ENCODE data around the gene ADAMTS8. TPM values are rescaled to one million over a fixed set of nuclear protein-coding genes. Genes with fewer than 3 reads are reported as not detected.

ADAMTS8 gene
- total RNA-seq, 2 donors from 2014 or later = 0.42 to 12.2 TPM

GRCh38 chr11:130409594-130410388 lies 18.6 kb downstream of the ADAMTS8 start:
- no peak overlapping the region for H3K27ac ChIP-seq
- intact Hi-C loops (cut with DNase I) = no loop called here

GRCh38 chr11:130408901-130409300 lies 19.5 kb downstream of the ADAMTS8 start:
- Histone ChIP-seq H3K4me1 (no peaks in the 10 kb centered on the region), H3K36me3 (no peaks in the 10 kb centered on the region), H3K27me3 (no peaks in the 10 kb centered on the region), H3K4me3 (no peak overlapping the region), H3K9ac (ENCODE audit: low read depth in 2 of 2, low read length in 2 of 2) (no peak overlapping the region), H3K27ac (no peak overlapping the region), H3K9me3 (no peaks in the 10 kb centered on the region)
- no peak for TF ChIP-seq CTCF (IDR thresholded peaks at IDR 0.05)
- intact Hi-C loops (cut with DNase I) = no loop called here
- no peak for DNase-seq

More at GRCh38 chr11:130409594-130410388, 18.6 kb downstream of the ADAMTS8 start:
- no peak overlapping the region for H3K4me3 ChIP-seq
- no peaks in the 10 kb centered on the region for H3K4me1 ChIP-seq
- no peak for DNase-seq
- H3K9me3 ChIP-seq = no peaks in the 10 kb centered on the region
- no peaks in the 10 kb centered on the region for H3K36me3 ChIP-seq
- no peak overlapping the region for H3K9ac ChIP-seq (ENCODE audit: low read depth in 2 of 2, low read length in 2 of 2)
- no peak for TF ChIP-seq CTCF (IDR thresholded peaks at IDR 0.05)
- H3K27me3 ChIP-seq = no peaks in the 10 kb centered on the region

- intact Hi-C loops (cut with DNase I) = no loop called here
Observed at GRCh38 chr11:130408401-130408890, 20.0 kb downstream of the ADAMTS8 start.

GRCh38 chr11:130407978-130408377 lies 20.4 kb downstream of the ADAMTS8 start:
- no peak overlapping the region for H3K27ac ChIP-seq
- no peak for TF ChIP-seq CTCF (IDR thresholded peaks at IDR 0.05)
- DNase-seq = no peak
- H3K9ac ChIP-seq (ENCODE audit: low read depth in 2 of 2, low read length in 2 of 2) = no peak overlapping the region
- H3K9me3 ChIP-seq = no peaks in the 10 kb centered on the region
- no peaks in the 10 kb centered on the region for H3K36me3 ChIP-seq
- no peak overlapping the region for H3K4me3 ChIP-seq
- intact Hi-C loops (cut with DNase I) = no loop called here
- H3K4me1 ChIP-seq = no peaks in the 10 kb centered on the region
- no peaks in the 10 kb centered on the region for H3K27me3 ChIP-seq

More at GRCh38 chr11:130408401-130408890, 20.0 kb downstream of the ADAMTS8 start:
- Histone ChIP-seq H3K27me3 (no peaks in the 10 kb centered on the region), H3K27ac (no peak overlapping the region), H3K9ac (ENCODE audit: low read depth in 2 of 2, low read length in 2 of 2) (no peak overlapping the region), H3K4me3 (no peak overlapping the region), H3K9me3 (no peaks in the 10 kb centered on the region), H3K4me1 (no peaks in the 10 kb centered on the region), H3K36me3 (no peaks in the 10 kb centered on the region)
- TF ChIP-seq CTCF (IDR thresholded peaks at IDR 0.05) = no peak
- no peak for DNase-seq

- Histone ChIP-seq H3K27ac (no peak overlapping the region), H3K4me3 (no peak overlapping the region), H3K27me3 (no peaks in the 10 kb centered on the region), H3K9me3 (no peaks in the 10 kb centered on the region), H3K9ac (ENCODE audit: low read depth in 2 of 2, low read length in 2 of 2) (no peak overlapping the region), H3K36me3 (no peaks in the 10 kb centered on the region), H3K4me1 (no peaks in the 10 kb centered on the region)
- DNase-seq = no peak
- intact Hi-C loops (cut with DNase I) = no loop called here
- no peak for TF ChIP-seq CTCF (IDR thresholded peaks at IDR 0.05)
Observed at GRCh38 chr11:130405428-130405827, 23.0 kb downstream of the ADAMTS8 start.

All from colonic mucosa (tissue), 4 donors.